Common myeloid progenitor, CD34-positive (primary cell): Measurements from ENCODE around the gene ALG12.

Experiments used
- CTCF ChIA-PET: fragments of 350-600 bp; sonication (Branson Sonifier 250); formaldehyde crosslinking; loops from one replicate; lab custom pipeline; 2021; ENCODE audit warnings: antibody characterized with exemption; lab: Charles Lee
- POLR2A ChIA-PET: fragments of 350-600 bp; sonication (Branson Sonifier 250); formaldehyde crosslinking; loops from one replicate; lab custom pipeline; 2021; ENCODE audit warnings: antibody characterized with exemption; lab: Charles Lee
- DNase-seq, 3 donors: peaks; one replicate each; pipeline versions ENCODE4 v3.0.0 to v3.0.0-alpha.2; 2013
- H3K27ac ChIP-seq, 2 experiments: 1 replicate in 1 of 2; 2 replicates in 1 of 2; pipeline ENCODE4 v1.7.0; 2013; ENCODE audit warnings: inconsistent platforms in 2 of 2, low read length in 2 of 2, mild to moderate bottlenecking in 2 of 2, low read depth in 1 of 2, moderate library complexity in 1 of 2; ENCODE audit not compliant: severe bottlenecking in 2 of 2, insufficient read depth in 1 of 2, poor library complexity in 1 of 2
- H3K27me3 ChIP-seq, 5 experiments: replicated peaks in 2 of 5; 1 replicate in 3 of 5; 2 replicates in 2 of 5; pipeline versions ENCODE4 v1.6.1 to v1.7.0; 2013; ENCODE audit warnings: low read length in 4 of 5, mild to moderate bottlenecking in 2 of 5, moderate library complexity in 2 of 5, inconsistent platforms in 1 of 5; ENCODE audit not compliant: insufficient read depth in 5 of 5, control insufficient read depth in 4 of 5
- H3K36me3 ChIP-seq, 4 experiments: 1 replicate in 2 of 4; 2 replicates in 2 of 4; pipeline versions ENCODE4 v1.6.1 to v1.7.0; 2013; ENCODE audit warnings: low read length in 3 of 4, control low read depth in 1 of 4, mild to moderate bottlenecking in 1 of 4; ENCODE audit not compliant: control insufficient read depth in 4 of 4, insufficient read depth in 4 of 4
- H3K4me1 ChIP-seq, 4 experiments: 1 replicate in 3 of 4; 2 replicates in 1 of 4; pipeline versions ENCODE4 v1.6.1 to v1.7.1; 2013; ENCODE audit warnings: low read length in 3 of 4, mild to moderate bottlenecking in 3 of 4, control low read depth in 1 of 4, inconsistent platforms in 1 of 4, moderate library complexity in 1 of 4; ENCODE audit not compliant: control insufficient read depth in 4 of 4, insufficient read depth in 4 of 4; ENCODE audit errors: control extremely low read depth in 1 of 4
- H3K4me3 ChIP-seq, 7 experiments: 1 replicate in 4 of 7; 2 replicates in 3 of 7; pipeline versions ENCODE4 v1.5.1 to v1.7.0; 2013; ENCODE audit warnings: mild to moderate bottlenecking in 7 of 7, low read length in 6 of 7, moderate library complexity in 6 of 7, inconsistent platforms in 2 of 7, low read depth in 2 of 7, control low read depth in 1 of 7; ENCODE audit not compliant: insufficient read depth in 4 of 7, control insufficient read depth in 1 of 7; ENCODE audit errors: extremely low read depth in 1 of 7
- H3K9me3 ChIP-seq, 5 experiments: 1 replicate in 4 of 5; 2 replicates in 1 of 5; pipeline versions ENCODE4 v1.6.1 to v1.7.1; 2013; ENCODE audit warnings: low read length in 4 of 5, mild to moderate bottlenecking in 2 of 5, inconsistent platforms in 1 of 5, low read depth in 1 of 5, moderate library complexity in 1 of 5; ENCODE audit not compliant: control insufficient read depth in 4 of 5, insufficient read depth in 2 of 5; ENCODE audit errors: control extremely low read depth in 1 of 5
- WGBS: methylation state at CpG from one replicate; pipeline ENCODE4 v1.1.5; 2013; ENCODE audit not compliant: insufficient coverage; 5-methylcytosine and 5-hydroxymethylcytosine counted together

Gene ALG12

GRCh38 chr22:49923445-49923844 is 5.2 kb upstream of the ALG12 start:
- peaks cover 0 to 22% (median 0%) of the 10 kb centered on the region in 4 experiments for H3K36me3 ChIP-seq
- no peak overlapping the region for H3K27ac ChIP-seq
- CTCF ChIA-PET: no interaction called here
- POLR2A ChIA-PET: no interaction called here
- H3K4me3 ChIP-seq: no peak overlapping the region
- H3K4me1 ChIP-seq: peaks cover 10 to 44% (median 37%) of the 10 kb centered on the region in 4 experiments
- H3K9me3 ChIP-seq: no peaks in the 10 kb centered on the region
- peak in 1 of 3 donors; percentile 58 for DNase-seq
- 89% methylated on average over 12 of the region's 16 CpGs for WGBS
- no peaks in the 10 kb centered on the region for H3K27me3 ChIP-seq

GRCh38 chr22:49922926-49923325 is 4.7 kb upstream of the ALG12 start:
- H3K4me1 ChIP-seq: peaks cover 10 to 45% (median 38%) of the 10 kb centered on the region in 4 experiments
- peaks cover 0 to 22% (median 0%) of the 10 kb centered on the region in 4 experiments for H3K36me3 ChIP-seq
- H3K9me3 ChIP-seq: no peaks in the 10 kb centered on the region

GRCh38 chr22:49922484-49922883 is 4.2 kb upstream of the ALG12 start:
- 100% methylated on average over 2 of the region's 22 CpGs for WGBS
- H3K27ac ChIP-seq: no peak overlapping the region
- peaks cover 0 to 22% (median 0%) of the 10 kb centered on the region in 4 experiments for H3K36me3 ChIP-seq
- no peaks in the 10 kb centered on the region for H3K27me3 ChIP-seq
- DNase-seq: no peak
- H3K4me3 ChIP-seq: no peak overlapping the region
- CTCF ChIA-PET: interaction anchor here (1.3 kb wide), 1 partner anchor 32 kb away, joined by 5 read pairs; no protein-coding TSS in a partner anchor
- POLR2A ChIA-PET: no interaction called here
- no peaks in the 10 kb centered on the region for H3K9me3 ChIP-seq
- peaks cover 12 to 49% (median 40%) of the 10 kb centered on the region in 4 experiments for H3K4me1 ChIP-seq

More at GRCh38 chr22:49922926-49923325, 4.7 kb upstream of the ALG12 start:
- WGBS: 92% methylated on average over 13 of the region's 25 CpGs
- Histone ChIP-seq H3K27me3 (no peaks in the 10 kb centered on the region), H3K27ac (no peak overlapping the region), H3K4me3 (no peak overlapping the region)
- ChIA-PET POLR2A (no interaction called here), CTCF (no interaction called here)
- DNase-seq: no peak

- Histone ChIP-seq H3K27me3 (no peaks in the 10 kb centered on the region), H3K9me3 (no peaks in the 10 kb centered on the region), H3K4me3 (no peak overlapping the region), H3K36me3 (peaks cover 0 to 22% (median 0%) of the 10 kb centered on the region in 4 experiments), H3K4me1 (peaks cover 12 to 52% (median 47%) of the 10 kb centered on the region in 4 experiments), H3K27ac (no peak overlapping the region)
- 99% methylated on average over 32 of the region's 35 CpGs for WGBS
- no peak for DNase-seq
- POLR2A ChIA-PET: no interaction called here
- CTCF ChIA-PET: interaction anchor here (1.3 kb wide), 1 partner anchor 31 kb away, joined by 5 read pairs; no protein-coding TSS in a partner anchor
Measured at GRCh38 chr22:49921508-49922278, 3.5 kb upstream of the ALG12 start.

- peaks cover 9 to 46% (median 43%) of the 10 kb centered on the region in 4 experiments for H3K4me1 ChIP-seq
- CTCF ChIA-PET: no interaction called here
- H3K27me3 ChIP-seq: no peaks in the 10 kb centered on the region
- H3K36me3 ChIP-seq: peaks cover 0 to 22% (median 0%) of the 10 kb centered on the region in 4 experiments
- H3K4me3 ChIP-seq: no peak overlapping the region
- WGBS: 87% methylated on average over 18 of the region's 18 CpGs
- POLR2A ChIA-PET: interaction anchor here (1.4 kb wide), 1 partner anchor 13 kb away, joined by 4 read pairs; no protein-coding TSS in a partner anchor
- no peak for DNase-seq
- no peaks in the 10 kb centered on the region for H3K9me3 ChIP-seq
- no peak overlapping the region for H3K27ac ChIP-seq
Measured at GRCh38 chr22:49920859-49921258, 2.6 kb upstream of the ALG12 start.

DNA sequence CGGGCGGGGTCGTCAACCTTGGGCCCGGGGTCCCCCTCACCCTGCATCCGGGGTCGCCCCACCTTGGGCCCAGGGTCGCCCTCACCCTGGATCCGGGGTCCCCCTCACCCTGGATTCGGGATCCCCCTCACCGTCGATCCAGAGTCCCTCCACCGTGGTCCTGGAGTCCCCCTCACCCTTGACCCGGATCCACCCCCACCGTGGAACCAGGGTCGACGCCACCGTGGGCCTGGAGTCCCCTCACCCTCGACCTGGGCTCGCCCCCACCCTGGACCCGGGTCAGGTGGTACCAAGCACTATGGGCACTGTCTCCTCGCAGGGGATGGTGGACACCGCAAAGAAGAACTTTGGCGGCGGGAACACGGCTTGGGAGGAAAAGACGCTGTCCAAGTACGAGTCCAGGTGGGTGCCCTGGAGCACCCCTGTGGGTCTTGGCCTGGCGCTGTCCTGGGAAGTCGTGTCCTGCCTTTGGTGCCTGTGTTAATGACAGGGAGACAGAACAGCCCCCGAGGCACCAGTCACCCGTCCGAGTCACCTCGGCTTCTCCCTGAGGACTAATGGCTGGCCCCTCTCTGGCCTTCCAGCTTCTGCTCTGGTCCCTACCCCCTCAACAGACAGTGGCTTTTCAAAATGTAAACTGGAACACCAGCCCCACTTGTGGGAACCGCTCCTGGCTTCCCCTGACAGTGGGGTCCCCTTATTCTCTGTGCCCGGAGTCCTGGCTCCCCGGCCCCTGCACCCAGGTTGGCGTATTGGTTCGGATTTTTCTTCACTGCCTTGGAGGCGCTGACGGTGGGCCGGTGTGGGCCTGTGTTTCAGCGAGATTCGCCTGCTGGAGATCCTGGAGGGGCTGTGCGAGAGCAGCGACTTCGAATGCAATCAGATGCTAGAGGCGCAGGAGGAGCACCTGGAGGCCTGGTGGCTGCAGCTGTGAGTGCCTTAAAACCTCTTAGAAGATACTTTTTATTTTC is 958 bp upstream of the ALG12 start:
- Histone ChIP-seq H3K4me3 (peak overlapping the region in 6 of 7 experiments; percentile 30 to 89 (median 78)), H3K4me1 (peaks cover 7 to 31% (median 27%) of the 10 kb centered on the region in 4 experiments)

More for the DNA sequence above, 958 bp upstream of the ALG12 start:
- CTCF ChIA-PET: interaction anchor here (0.8 kb wide), 1 partner anchor 11 kb away, joined by 3 read pairs; no protein-coding TSS in a partner anchor
- 52% methylated on average over 40 of the region's 47 CpGs for WGBS
- POLR2A ChIA-PET: interaction anchor here (0.9 to 2.4 kb wide), 4 partner anchors 11 to 109 kb away, joined by 3 to 17 read pairs (median 6); no protein-coding TSS in a partner anchor
- no peaks in the 10 kb centered on the region for H3K9me3 ChIP-seq
- peaks cover 0 to 22% (median under 1%) of the 10 kb centered on the region in 4 experiments for H3K36me3 ChIP-seq
- no peak for DNase-seq
- peak overlapping the region in 1 of 2 experiments; percentile 34 for H3K27ac ChIP-seq
- no peaks in the 10 kb centered on the region for H3K27me3 ChIP-seq
